H9 (cell line): Measurements from ENCODE around the gene DDX27. TPM values are rescaled to one million over a fixed set of nuclear protein-coding genes. Genes with fewer than 3 reads are reported as not detected.
A peak's percentile ranks its signal among the peaks of the same experiment; 100 is the strongest.

Experiments
- DNase-seq: peaks from one replicate; pipeline ENCODE4 v3.0.0-alpha.2; 2017
- H2AFZ ChIP-seq: one replicate; pipeline ENCODE4 v1.6.1; 2013; ENCODE audit warnings: mild to moderate bottlenecking, low read length, control low read depth, moderate library complexity
- H2AK5ac ChIP-seq: 2 replicates; pipeline ENCODE4 v1.6.1; 2013; ENCODE audit warnings: low read length, control low read depth, mixed read lengths; ENCODE audit not compliant: insufficient read length
- H2BK120ac ChIP-seq: one replicate; pipeline ENCODE4 v1.6.1; 2013; ENCODE audit warnings: low read depth, mild to moderate bottlenecking, low read length, control low read depth, inconsistent platforms; ENCODE audit not compliant: poor library complexity, severe bottlenecking
- H2BK12ac ChIP-seq: 2 replicates; pipeline ENCODE4 v1.6.1; 2013; ENCODE audit warnings: low read length, control low read depth, mixed read lengths, low read depth; ENCODE audit not compliant: insufficient read length
- H2BK15ac ChIP-seq: 2 replicates; pipeline ENCODE4 v1.6.1; 2013; ENCODE audit warnings: low read depth, low read length, control low read depth
- H2BK20ac ChIP-seq: one replicate; pipeline ENCODE4 v1.6.1; 2013; ENCODE audit warnings: low read depth, mild to moderate bottlenecking, low read length, control low read depth, inconsistent platforms; ENCODE audit not compliant: poor library complexity, severe bottlenecking
- H2BK5ac ChIP-seq: 2 replicates; pipeline ENCODE4 v1.6.1; 2013; ENCODE audit warnings: low read length, control low read depth, mixed read lengths; ENCODE audit not compliant: insufficient read length
- H3K14ac ChIP-seq: 2 replicates; pipeline ENCODE4 v1.6.1; 2013; ENCODE audit warnings: low read length, control low read depth; ENCODE audit not compliant: insufficient read depth
- H3K18ac ChIP-seq: 2 replicates; pipeline ENCODE4 v1.6.1; 2013; ENCODE audit warnings: low read depth, mild to moderate bottlenecking, mixed read lengths, low read length, control low read depth; ENCODE audit not compliant: insufficient read length
- H3K23ac ChIP-seq: 2 replicates; pipeline ENCODE4 v1.6.1; 2013; ENCODE audit warnings: low read length, control low read depth, mixed read lengths, low read depth; ENCODE audit not compliant: insufficient read length
- H3K23me2 ChIP-seq: 2 replicates; pipeline ENCODE4 v1.6.1; 2013; ENCODE audit warnings: low read depth, mild to moderate bottlenecking, mixed read lengths, low read length, control low read depth; ENCODE audit not compliant: insufficient read length, poor library complexity, severe bottlenecking
- H3K27ac ChIP-seq: 2 replicates; pipeline ENCODE4 v1.5.1; 2013; ENCODE audit warnings: low read length, control low read depth, mixed read lengths, low read depth; ENCODE audit not compliant: insufficient read length
- H3K27me3 ChIP-seq: 2 replicates; pipeline ENCODE4 v1.6.1; 2013; ENCODE audit warnings: low read length, control low read depth, inconsistent platforms; ENCODE audit not compliant: insufficient read depth
- H3K4ac ChIP-seq: 2 replicates; pipeline ENCODE4 v1.6.1; 2013; ENCODE audit warnings: low read depth, mild to moderate bottlenecking, control low read depth, inconsistent platforms, low read length, moderate library complexity
- H3K4me1 ChIP-seq: 2 replicates; pipeline ENCODE4 v1.6.1; 2013; ENCODE audit warnings: low read length, control low read depth, inconsistent platforms; ENCODE audit not compliant: insufficient read depth
- H3K4me2 ChIP-seq: 2 replicates; pipeline ENCODE4 v1.6.1; 2013; ENCODE audit warnings: low read length, control low read depth, mixed read lengths; ENCODE audit not compliant: insufficient read length, insufficient read depth
- H3K56ac ChIP-seq: 2 replicates; pipeline ENCODE4 v1.6.1; 2013; ENCODE audit warnings: low read depth, mild to moderate bottlenecking, mixed read lengths, low read length, control low read depth; ENCODE audit not compliant: insufficient read length
- H3K79me1 ChIP-seq: 2 replicates; pipeline ENCODE4 v1.6.1; 2013; ENCODE audit warnings: low read depth, mild to moderate bottlenecking, moderate library complexity, low read length, control low read depth, inconsistent platforms; ENCODE audit not compliant: insufficient read depth, poor library complexity, severe bottlenecking
- H3K79me2 ChIP-seq: 2 replicates; pipeline ENCODE4 v1.6.1; 2013; ENCODE audit warnings: low read length, control low read depth, inconsistent platforms; ENCODE audit not compliant: insufficient read depth
- H3K9ac ChIP-seq: 2 replicates; pipeline ENCODE4 v1.6.1; 2013; ENCODE audit warnings: low read length, control low read depth, mixed read lengths; ENCODE audit not compliant: insufficient read length; ENCODE audit errors: extremely low read depth
- H3K9me3 ChIP-seq: one replicate; pipeline ENCODE4 v1.6.1; 2013; ENCODE audit warnings: low read depth, low read length, inconsistent platforms; ENCODE audit not compliant: control insufficient read depth
- H3T11ph ChIP-seq: one replicate; pipeline ENCODE4 v1.6.1; 2013; ENCODE audit warnings: mild to moderate bottlenecking, low read length, control low read depth, inconsistent platforms
- H4K20me1 ChIP-seq: one replicate; pipeline ENCODE4 v1.6.1; 2013; ENCODE audit not compliant: control insufficient read depth, insufficient read length, insufficient read depth
- H4K5ac ChIP-seq: 2 replicates; pipeline ENCODE4 v1.6.1; 2013; ENCODE audit warnings: low read depth, mild to moderate bottlenecking, mixed read lengths, low read length, control low read depth; ENCODE audit not compliant: insufficient read length
- H4K8ac ChIP-seq: replicated peaks from 2 replicates; pipeline ENCODE4 v1.6.1; 2013; ENCODE audit warnings: low read length, control low read depth, mixed read lengths, low read depth; ENCODE audit not compliant: insufficient read length
- H4K91ac ChIP-seq: 2 replicates; pipeline ENCODE4 v1.6.1; 2013; ENCODE audit warnings: low read depth, mild to moderate bottlenecking, moderate library complexity, mixed read lengths, low read length, control low read depth; ENCODE audit not compliant: insufficient read length
- H3K27ac Mint-ChIP-seq, 3 experiments: 2 replicates in 2 of 3; 3 replicates in 1 of 3; pipeline ENCODE4 v1.8.0; 2020 to 2021; ENCODE audit warnings: mixed read lengths in 3 of 3, mild to moderate bottlenecking in 1 of 3, moderate library complexity in 1 of 3
- H3K27me3 Mint-ChIP-seq: 2 replicates; pipeline ENCODE4 v1.8.0; 2021; ENCODE audit warnings: low read depth, mild to moderate bottlenecking, moderate library complexity, mixed read lengths
- H3K36me3 Mint-ChIP-seq, 3 experiments: 2 replicates in 2 of 3; 3 replicates in 1 of 3; pipeline ENCODE4 v1.8.0; 2020 to 2021; ENCODE audit warnings: low read depth in 3 of 3, mixed read lengths in 3 of 3; ENCODE audit not compliant: insufficient read depth in 1 of 3
- H3K4me1 Mint-ChIP-seq, 2 experiments: 2 replicates each; pipeline ENCODE4 v1.8.0; 2020; ENCODE audit warnings: mixed read lengths in 2 of 2
- H3K4me3 Mint-ChIP-seq, 2 experiments: 2 replicates in 1 of 2; 3 replicates in 1 of 2; pipeline ENCODE4 v1.8.0; 2020 to 2021; ENCODE audit warnings: mild to moderate bottlenecking in 2 of 2, mixed read lengths in 2 of 2, moderate library complexity in 1 of 2
- H3K9me3 Mint-ChIP-seq, 2 experiments: 2 replicates in 1 of 2; 3 replicates in 1 of 2; pipeline ENCODE4 v1.8.0; 2020; ENCODE audit warnings: mild to moderate bottlenecking in 2 of 2, mixed read lengths in 2 of 2, moderate library complexity in 1 of 2
- WGBS: extraction: QIAGEN DNeasy Blood & Tissue Kit; methylation state at CpG from one replicate; pipeline ENCODE4 v1.1.7; 2013; ENCODE audit warnings: missing lambda C conversion rate, low lambda C conversion rate, mixed read lengths; ENCODE audit not compliant: insufficient read length; ENCODE audit errors: extremely low coverage; 5-methylcytosine and 5-hydroxymethylcytosine counted together
- total RNA-seq: library from RNA; stranded (reverse); gene quantifications from 2 replicates; pipeline ENCODE4 v1.2.1, GENCODE V29; 2021
- TF ChIP-seq, protein P1 (sequence below): fragments of 200-600 bp; sonication (generic); conservative IDR thresholded peaks from 3 replicates; pipeline ENCODE4 v1.8.0; 2021; ENCODE audit warnings: antibody characterized with exemption, mild to moderate bottlenecking

Gene DDX27
- total RNA-seq, 1 experiment from 2014 or later = 46.9 TPM

DNA sequence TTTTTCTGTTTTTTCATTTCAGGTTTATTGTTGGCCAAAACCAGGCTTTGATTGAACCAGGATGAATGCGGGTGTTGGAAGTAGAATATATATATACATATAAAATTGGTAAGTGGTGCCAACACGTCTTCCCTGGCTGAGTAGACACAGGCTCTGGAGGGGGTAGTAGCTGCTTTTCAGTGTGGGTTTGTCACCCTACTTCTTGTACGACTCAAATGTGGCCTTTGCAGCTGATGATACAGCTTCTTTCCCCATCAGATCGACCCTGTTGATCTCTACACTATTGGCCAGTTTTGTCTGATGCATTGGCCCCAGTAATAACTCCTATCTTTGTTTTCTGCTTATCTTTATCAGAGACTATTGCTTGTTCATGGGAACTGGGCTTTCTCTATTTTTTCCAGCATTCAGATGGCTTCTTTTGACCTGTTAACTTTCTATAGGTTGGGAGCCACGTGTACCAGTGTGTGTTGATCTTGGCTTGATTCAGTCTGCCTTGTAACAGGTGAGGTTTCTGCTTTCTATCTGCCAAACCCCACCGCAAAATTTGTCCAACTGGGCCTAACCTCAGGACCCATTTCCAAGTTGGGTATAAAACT is 61.3 kb downstream of the DDX27 start:
- no peak overlapping the region for H2BK15ac ChIP-seq
- no peak overlapping the region for H2AK5ac ChIP-seq
- Mint-ChIP-seq H3K27ac (peak overlapping the region; percentile 97 to 99 (median 98); a peak in 6 of 7 replicates), H3K9me3 (peaks cover 24 to 36% of the 10 kb centered on the region in 2 experiments), H3K4me3 (peak overlapping the region; percentile 99), H3K27me3 (peaks cover 19% of the 10 kb centered on the region), H3K36me3 (peaks cover 74 to 83% (median 83%) of the 10 kb centered on the region in 3 experiments), H3K4me1 (peaks cover 56 to 66% of the 10 kb centered on the region in 2 experiments)
- H3K27me3 ChIP-seq = no peaks in the 10 kb centered on the region
- no peaks in the 10 kb centered on the region for H3K9me3 ChIP-seq
- H3K23ac ChIP-seq = no peak overlapping the region
- H2BK120ac ChIP-seq = no peak overlapping the region
- H4K8ac ChIP-seq = no peak overlapping the region
- no peak overlapping the region for H3K18ac ChIP-seq
- H3K9ac ChIP-seq = peak overlapping the region; percentile 99
- H3K27ac ChIP-seq = peak overlapping the region; percentile 87
- H3K14ac ChIP-seq = no peak overlapping the region
- H3K23me2 ChIP-seq = peaks cover 41% of the 10 kb centered on the region
- H2BK12ac ChIP-seq = no peak overlapping the region
- H3K56ac ChIP-seq = no peak overlapping the region
- peaks cover 70% of the 10 kb centered on the region for H3K79me2 ChIP-seq
- H4K5ac ChIP-seq = no peak overlapping the region
- peak overlapping the region; percentile 100 for H3K4me2 ChIP-seq
- no peak overlapping the region for H2BK20ac ChIP-seq
- H2AFZ ChIP-seq = no peak overlapping the region
- no peak for DNase-seq
- H2BK5ac ChIP-seq = no peak overlapping the region
- no peaks in the 10 kb centered on the region for H3K4me1 ChIP-seq
- H3T11ph ChIP-seq = no peak overlapping the region
- TF ChIP-seq, protein P1, sequence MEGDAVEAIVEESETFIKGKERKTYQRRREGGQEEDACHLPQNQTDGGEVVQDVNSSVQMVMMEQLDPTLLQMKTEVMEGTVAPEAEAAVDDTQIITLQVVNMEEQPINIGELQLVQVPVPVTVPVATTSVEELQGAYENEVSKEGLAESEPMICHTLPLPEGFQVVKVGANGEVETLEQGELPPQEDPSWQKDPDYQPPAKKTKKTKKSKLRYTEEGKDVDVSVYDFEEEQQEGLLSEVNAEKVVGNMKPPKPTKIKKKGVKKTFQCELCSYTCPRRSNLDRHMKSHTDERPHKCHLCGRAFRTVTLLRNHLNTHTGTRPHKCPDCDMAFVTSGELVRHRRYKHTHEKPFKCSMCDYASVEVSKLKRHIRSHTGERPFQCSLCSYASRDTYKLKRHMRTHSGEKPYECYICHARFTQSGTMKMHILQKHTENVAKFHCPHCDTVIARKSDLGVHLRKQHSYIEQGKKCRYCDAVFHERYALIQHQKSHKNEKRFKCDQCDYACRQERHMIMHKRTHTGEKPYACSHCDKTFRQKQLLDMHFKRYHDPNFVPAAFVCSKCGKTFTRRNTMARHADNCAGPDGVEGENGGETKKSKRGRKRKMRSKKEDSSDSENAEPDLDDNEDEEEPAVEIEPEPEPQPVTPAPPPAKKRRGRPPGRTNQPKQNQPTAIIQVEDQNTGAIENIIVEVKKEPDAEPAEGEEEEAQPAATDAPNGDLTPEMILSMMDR = no peak
- no peak overlapping the region for H4K91ac ChIP-seq
- no peaks in the 10 kb centered on the region for H3K79me1 ChIP-seq
- no peaks in the 10 kb centered on the region for H4K20me1 ChIP-seq
- H3K4ac ChIP-seq = no peak overlapping the region
- whole genome bisulfite sequencing = no CpG with 5 or more reads among the region's 6 CpGs
